Stimulated activated CD4-positive, alpha-beta T cell treated with anti-CD3 and anti-CD28 coated beads, Interleukin-1b, Interleukin-23, amount 100 ng/mL, for 24 hours (primary cell): ENCODE measurements around the gene FOXG1.

Source experiments
- DNase-seq, 4 experiments: peaks; one replicate each; pipeline ENCODE4 v3.0.0-alpha.2; 2020; ENCODE audit warnings: low read depth in 4 of 4, low spot score in 1 of 4

FOXG1 gene

DNA sequence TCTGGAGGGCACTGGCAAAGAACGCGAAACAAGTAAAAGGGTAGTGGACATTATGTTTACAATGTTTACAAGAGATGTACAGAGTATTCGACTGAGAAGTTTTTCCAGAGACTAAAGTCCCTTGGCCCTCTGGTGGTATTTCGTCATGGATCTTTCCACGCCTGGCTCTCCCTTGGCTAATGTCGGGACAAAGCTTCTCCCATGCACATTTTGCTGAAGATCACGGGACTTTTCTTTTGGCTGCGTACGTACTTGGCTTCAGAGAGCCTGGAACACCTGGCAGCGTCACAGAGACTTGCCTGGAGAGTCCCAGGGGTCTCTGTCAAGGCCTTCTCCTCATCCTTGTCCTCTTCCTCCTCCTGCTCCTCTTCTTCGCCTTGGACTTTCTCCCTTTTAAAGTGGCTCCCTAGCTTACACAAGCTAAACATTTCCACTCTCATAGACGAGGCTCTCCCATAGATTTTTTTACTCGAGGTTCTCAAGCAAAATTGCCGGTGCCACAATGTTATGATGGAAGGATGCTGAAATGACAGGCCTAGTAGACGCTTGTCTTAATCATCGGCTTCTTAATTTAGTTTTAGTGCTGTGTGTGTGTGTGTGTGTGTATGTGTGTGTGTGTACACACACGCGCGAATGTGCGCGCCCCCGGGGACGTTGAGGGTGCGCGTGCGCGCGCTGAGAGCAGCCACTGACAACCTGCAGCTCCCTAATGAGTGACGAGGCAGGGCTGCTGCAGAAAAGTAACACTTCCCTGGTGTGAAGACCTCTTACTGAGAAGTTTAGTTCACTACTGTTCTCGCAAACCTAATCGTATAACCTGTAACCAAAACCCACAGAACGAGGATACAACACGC is 4.9 kb upstream of the FOXG1 start:
- no peak for DNase-seq

- DNase-seq: no peak
Observed at GRCh38 chr14:28762303-28762954, 4.2 kb upstream of the FOXG1 start.

DNA sequence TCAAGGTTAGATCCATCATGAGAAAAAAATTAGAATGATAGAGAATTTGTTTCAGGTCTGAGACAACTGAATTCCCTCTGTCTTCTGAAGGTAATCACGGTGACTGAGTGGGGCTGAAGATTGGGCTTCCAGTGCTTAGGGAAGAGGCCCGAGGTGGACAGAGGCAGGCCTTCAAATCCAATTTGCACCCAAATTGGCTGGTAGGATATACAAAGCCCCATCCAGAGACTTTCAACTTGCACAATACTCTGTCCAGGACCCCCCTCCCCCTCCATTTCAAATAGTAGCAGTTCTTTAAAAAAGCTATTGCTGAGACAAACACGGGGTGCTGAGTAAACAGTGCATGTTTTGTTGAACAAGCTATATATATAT is 3.6 kb upstream of the FOXG1 start:
- DNase-seq: no peak

DNA sequence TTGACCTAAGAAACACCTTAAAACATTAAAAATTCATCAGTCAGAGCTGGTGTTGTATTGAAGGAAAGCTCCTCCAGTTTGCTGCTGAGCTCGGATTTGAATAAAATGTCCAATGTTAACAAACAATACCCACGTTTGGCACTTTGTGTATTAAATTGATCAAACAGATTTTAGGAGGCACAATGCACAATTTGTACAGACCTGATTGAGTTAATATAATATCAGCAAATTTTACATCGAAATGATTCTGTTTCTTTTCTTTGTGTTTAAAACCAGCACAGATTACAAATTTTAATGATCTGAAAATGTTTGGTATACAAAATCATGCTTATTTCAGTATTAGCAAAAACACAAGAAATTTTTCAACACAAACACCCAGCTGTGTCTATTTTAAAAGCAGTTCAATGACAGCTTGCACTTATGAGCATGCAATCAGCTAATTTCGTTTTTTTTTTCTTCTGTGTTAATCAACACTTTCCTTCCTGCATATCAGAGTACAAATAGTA is 2.8 kb upstream of the FOXG1 start:
- no peak for DNase-seq

DNA sequence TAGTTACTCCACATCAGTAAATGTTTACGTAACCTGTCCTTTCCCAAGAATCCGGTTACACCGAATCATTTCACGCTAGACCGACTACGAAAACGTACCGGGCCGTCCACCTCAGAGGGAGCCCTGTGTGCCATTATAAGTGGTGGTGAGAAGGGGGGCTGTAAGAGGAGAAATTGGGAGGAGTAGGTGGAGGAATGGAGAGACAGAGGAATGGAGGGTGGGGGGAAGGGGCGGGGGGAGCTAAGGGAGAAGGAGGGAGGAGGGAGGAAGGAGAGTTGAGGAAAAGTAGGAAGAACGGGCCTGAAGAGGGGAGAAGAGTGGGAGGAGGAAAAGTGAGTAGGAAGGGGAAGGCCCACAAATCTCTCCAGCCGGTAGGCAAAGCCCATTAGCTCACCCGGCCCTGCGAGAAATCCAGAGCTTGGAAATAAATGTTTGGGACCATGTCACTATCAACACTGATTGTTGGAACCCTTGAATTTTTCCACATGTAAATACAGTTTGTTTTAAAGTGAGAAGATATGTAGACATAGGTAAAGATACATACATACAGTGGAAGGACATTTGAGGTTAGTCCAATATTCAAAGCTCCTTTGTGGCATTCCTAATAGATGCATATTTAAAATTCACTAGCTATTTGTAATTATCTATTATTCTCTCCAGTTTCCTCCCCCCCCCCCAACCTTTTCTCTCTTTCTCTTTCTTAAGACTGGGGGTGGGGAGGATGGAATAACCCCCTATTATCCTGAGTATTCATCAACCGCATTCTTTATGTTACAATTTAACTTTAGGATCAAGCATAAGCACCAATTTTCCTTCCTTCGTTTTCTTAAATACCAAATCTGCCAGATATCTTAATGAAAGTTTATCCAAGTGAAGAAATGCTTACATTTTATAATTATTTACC is 2.1 kb upstream of the FOXG1 start:
- DNase-seq: no peak

DNA sequence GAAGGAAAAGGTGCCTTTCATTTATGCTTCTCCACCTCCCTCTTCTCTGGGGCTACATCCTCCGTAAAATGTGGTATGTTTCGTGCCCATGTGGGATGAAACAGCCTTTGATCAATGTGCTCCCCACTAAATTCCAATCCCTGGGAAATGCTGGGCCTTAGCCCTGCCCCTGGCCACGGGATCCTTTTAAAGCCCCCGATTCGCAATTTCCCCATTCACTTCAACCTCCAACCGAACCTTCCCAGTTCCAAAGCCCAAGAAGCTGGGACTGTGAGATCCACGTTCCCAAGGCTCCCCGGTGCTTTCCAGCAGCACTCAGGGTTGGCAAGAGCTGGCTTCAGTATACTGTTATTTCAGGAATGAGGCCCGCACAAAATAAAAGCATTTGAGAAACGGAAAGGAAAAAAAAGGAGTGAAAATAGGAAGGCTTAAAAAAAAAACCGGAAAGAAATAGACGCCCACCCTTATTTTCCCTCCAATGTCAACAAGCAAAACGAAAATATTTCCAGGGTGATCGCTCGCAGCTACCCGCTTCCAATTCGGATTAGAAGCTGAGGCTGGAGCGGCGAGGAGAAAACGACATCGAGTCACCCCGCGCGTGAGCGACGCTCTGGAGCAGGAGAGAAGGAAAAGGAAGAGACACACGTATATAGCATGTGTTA is 1.3 kb upstream of the FOXG1 start:
- no peak for DNase-seq

GRCh38 chr14:28765831-28766468 is 637 bp upstream of the FOXG1 start:
- no peak for DNase-seq

DNA sequence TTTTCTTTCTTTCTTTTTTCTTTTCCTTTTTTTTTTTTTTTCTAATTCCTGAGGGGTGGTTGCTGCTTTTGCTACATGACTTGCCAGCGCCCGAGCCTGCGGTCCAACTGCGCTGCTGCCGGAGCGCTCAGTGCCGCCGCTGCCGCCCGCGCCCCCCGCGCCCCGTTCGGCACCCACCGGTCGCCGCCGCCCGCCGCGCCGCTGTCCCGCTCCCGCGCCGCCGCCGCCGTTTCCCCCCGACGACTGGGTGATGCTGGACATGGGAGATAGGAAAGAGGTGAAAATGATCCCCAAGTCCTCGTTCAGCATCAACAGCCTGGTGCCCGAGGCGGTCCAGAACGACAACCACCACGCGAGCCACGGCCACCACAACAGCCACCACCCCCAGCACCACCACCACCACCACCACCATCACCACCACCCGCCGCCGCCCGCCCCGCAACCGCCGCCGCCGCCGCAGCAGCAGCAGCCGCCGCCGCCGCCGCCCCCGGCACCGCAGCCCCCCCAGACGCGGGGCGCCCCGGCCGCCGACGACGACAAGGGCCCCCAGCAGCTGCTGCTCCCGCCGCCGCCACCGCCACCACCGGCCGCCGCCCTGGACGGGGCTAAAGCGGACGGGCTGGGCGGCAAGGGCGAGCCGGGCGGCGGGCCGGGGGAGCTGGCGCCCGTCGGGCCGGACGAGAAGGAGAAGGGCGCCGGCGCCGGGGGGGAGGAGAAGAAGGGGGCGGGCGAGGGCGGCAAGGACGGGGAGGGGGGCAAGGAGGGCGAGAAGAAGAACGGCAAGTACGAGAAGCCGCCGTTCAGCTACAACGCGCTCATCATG is 654 bp downstream of the FOXG1 start:
- DNase-seq: no peak

- no peak for DNase-seq
Observed at GRCh38 chr14:28767853-28768741, 1.5 kb downstream of the FOXG1 start.

GRCh38 chr14:28769276-28769880 is 2.8 kb downstream of the FOXG1 start:
- no peak for DNase-seq

- DNase-seq: no peak
Observed at GRCh38 chr14:28770061-28770460, 3.5 kb downstream of the FOXG1 start.

GRCh38 chr14:28770630-28771029 is 4.0 kb downstream of the FOXG1 start:
- no peak for DNase-seq

DNA sequence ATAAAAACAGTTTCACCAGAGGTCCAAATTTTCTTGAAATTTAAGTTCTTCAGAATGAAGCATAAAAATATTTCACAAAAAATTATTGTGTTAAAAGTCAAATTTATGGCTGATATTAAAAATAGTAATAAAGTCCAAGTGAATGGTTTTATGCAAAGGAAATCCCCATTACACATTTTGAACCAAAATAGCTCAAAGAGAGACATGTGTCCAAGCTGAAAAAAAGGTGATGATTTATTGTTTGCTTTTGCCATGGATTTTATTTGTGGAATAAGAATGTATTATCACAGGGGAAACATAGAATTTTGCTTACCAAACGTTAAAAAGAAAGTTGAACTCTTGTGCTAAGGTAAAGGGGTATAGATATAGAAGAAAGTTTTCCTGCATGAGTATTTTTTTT is 4.6 kb downstream of the FOXG1 start:
- no peak for DNase-seq

DNA sequence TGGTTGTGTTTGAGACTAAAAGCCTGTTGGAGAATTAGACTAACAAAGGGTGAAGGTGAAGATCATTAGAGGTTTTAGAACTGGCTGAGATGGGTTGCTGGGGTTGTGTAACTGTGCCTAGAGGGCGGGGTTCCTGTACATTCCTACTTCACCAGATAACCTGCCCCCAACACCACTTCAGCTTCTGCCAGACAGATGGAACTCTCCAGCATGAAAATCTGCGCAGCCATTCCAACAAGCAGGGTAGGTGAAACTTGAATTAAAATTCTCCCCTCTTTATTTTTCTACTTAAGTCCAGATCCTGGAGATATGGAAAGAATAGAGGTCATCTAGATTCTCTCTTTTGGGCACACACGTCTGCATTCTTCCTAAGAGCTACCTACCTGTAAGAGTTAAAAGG is 6.0 kb downstream of the FOXG1 start:
- no peak for DNase-seq

GRCh38 chr14:28773176-28773575 is 6.6 kb downstream of the FOXG1 start:
- DNase-seq: no peak

DNA sequence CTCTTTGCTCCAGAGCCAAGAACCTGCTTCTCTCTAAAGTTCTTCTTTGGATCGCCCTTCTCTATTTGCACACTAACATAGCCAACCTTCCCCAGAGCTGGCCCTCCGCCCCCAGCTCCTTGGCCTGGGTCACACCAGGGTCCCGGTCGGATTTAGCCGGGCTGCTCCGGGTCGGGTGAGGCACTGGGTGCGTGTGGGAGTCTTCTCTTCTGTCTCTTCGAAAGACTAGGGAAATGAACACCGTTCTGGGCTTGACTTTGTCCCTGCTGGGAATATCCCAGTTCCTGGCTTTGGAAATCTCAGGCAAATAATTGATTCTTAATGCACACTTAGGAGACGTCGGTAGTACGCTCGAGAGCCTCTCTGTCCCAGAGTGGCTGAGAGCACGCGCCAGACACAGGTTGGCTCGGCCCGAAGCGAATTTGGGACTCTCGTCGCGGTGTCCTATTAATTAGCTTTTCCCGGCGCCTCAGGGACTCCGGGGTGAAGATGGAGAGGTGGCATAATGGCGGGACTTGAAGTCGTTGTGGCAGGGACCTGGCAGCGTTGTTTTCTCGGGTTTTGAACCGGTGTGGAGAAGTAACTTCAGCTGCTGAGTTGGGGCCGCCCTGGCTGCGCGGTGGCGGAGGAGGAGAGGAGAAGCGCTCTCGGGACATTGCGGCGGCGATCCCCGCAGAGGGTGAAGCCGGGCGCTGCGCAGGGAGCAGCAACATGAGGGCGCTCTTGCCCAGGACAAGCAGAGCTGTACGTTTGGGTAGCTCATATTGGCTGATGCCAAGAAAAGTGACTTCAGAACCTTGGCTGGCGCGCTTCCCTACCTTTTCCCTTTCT is 7.5 kb downstream of the FOXG1 start:
- no peak for DNase-seq
